Activated naive CD4-positive, alpha-beta T cell treated with anti-CD3 and anti-CD28 coated beads, Interleukin-2, amount 10 ng/mL, durations not matched to agents 7 days and 5 days (primary cell): ENCODE data around the gene GABARAPL1.
A peak's percentile ranks its signal among the peaks of the same experiment; 100 is the strongest.

ENCODE experiments used
- CTCF ChIA-PET: fragments of 350-600 bp; sonication (Branson Sonifier 250); formaldehyde crosslinking; loops from one replicate; lab custom pipeline; 2021; ENCODE audit warnings: antibody characterized with exemption; lab: Charles Lee
- DNase-seq: peaks from one replicate; pipeline ENCODE4 v3.0.0-alpha.2; 2020
- H3K27ac Mint-ChIP-seq: one replicate; pipeline ENCODE4 v1.8.0; 2021; ENCODE audit warnings: mild to moderate bottlenecking, moderate library complexity, mixed read lengths
- H3K27me3 Mint-ChIP-seq: one replicate; pipeline ENCODE4 v1.8.0; 2021; ENCODE audit warnings: mild to moderate bottlenecking, mixed read lengths
- H3K36me3 Mint-ChIP-seq: one replicate; pipeline ENCODE4 v1.8.0; 2021; ENCODE audit warnings: mixed read lengths
- H3K4me1 Mint-ChIP-seq: one replicate; pipeline ENCODE4 v1.8.0; 2021; ENCODE audit warnings: mixed read lengths
- H3K4me3 Mint-ChIP-seq: one replicate; pipeline ENCODE4 v1.8.0; 2021; ENCODE audit warnings: mild to moderate bottlenecking, moderate library complexity, mixed read lengths
- H3K9me3 Mint-ChIP-seq: one replicate; pipeline ENCODE4 v1.8.0; 2021; ENCODE audit warnings: mixed read lengths

GABARAPL1 gene

DNA sequence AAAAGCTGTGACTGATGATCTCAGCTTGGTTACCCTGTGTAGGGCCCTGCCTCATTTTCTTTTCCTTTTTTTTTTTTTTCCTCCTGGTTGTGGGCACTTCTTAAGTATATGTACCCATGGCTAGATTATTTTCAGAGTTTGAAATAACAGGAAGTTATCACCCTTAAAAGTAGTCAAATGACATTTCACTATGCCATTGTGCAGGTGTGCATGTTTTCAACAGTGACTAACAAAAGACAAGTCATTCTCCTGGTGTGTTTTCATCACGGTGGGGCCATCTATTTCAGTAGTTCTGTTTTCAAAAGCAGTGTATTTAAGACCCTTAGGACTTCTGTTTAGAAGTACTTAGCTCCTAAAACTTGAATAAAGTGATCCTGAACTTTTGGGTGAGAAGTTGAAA lies 15.0 kb downstream of the GABARAPL1 start:
- Mint-ChIP-seq H3K9me3 (no peaks in the 10 kb centered on the region), H3K27me3 (no peaks in the 10 kb centered on the region), H3K27ac (no peak overlapping the region)

DNA sequence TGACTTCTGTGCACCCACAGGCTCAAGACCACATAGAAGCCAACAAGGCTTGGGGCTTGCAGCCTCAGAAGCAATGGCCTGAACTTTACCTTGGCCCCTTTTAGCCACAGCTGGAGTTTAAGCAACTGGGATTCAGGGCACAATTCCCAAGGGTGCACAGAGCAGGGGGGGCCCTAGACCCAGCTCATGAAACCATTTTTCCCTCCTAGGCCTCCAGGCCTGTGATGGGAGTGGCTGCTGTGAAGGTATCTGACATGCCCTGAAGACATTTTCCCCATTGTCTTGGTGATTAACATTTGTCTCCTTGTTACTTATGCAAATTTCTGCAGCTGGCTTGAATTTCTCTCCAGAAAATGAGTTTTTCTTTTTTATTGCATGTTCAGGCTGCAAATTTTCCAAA lies 21.9 kb downstream of the GABARAPL1 start:
- no peak overlapping the region for H3K27ac Mint-ChIP-seq
- CTCF ChIA-PET, result interaction anchor here (4.3 kb wide), 1 partner anchor 328 kb away, joined by 44 read pairs; no protein-coding TSS in a partner anchor
- H3K4me1 Mint-ChIP-seq, result no peaks in the 10 kb centered on the region
- peaks cover 9% of the 10 kb centered on the region for H3K36me3 Mint-ChIP-seq
- no peak overlapping the region for H3K4me3 Mint-ChIP-seq
- DNase-seq, result no peak
- peaks cover 20% of the 10 kb centered on the region for H3K9me3 Mint-ChIP-seq
- H3K27me3 Mint-ChIP-seq, result peaks cover 19% of the 10 kb centered on the region

More for the DNA sequence above, 15.0 kb downstream of the GABARAPL1 start:
- CTCF ChIA-PET, result interaction anchor here (0.7 to 0.9 kb wide), 2 partner anchors 9 to 1925 kb away, joined by 3 read pairs; no protein-coding TSS in a partner anchor
- H3K36me3 Mint-ChIP-seq, result peaks cover 9% of the 10 kb centered on the region
- H3K4me1 Mint-ChIP-seq, result peaks cover 14% of the 10 kb centered on the region
- no peak for DNase-seq
- no peak overlapping the region for H3K4me3 Mint-ChIP-seq

DNA sequence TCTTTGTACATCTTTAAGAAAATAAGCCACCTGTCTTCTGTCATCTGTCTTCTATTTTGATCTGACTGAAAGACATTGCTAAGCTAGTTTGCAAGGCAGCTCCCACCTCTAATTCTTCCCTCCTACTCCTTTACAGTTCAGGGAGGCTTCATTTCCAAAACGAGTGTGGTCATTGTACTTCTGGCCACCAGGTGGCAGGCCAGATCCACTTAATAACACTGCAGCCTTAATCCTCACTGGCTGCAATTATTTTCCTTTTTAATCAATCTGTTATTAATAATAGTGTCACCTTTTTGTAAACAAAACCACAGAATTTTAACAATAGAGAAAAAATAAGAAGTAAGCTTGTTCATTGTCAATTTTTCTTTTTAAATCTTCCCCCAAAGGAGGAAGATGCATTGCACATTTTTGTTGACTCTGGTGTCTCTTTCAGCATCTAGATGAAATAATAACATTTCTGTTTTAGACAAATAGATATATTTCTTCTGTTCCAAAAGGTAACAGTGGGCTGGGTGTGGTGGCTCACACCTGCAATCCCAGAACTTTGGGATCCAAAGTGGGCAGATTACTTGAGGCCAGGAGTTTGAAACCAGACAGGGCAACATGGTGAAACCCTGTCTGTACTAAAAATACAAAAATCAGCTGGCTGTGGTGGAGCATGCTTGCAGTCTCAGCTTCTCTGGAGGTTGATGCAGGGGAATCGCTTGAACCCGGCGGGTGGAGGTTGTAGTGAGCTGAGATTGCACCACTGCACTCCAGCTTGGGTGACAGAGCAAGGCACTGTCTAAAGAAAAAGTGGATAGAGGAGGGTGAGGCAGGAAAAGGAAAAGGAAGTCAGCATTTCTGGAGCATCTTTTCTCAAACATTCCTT lies 23.3 kb downstream of the GABARAPL1 start:
- Mint-ChIP-seq H3K27ac (no peak overlapping the region), H3K9me3 (peaks cover 20% of the 10 kb centered on the region), H3K4me3 (no peak overlapping the region), H3K36me3 (peaks cover 9% of the 10 kb centered on the region), H3K27me3 (peaks cover 27% of the 10 kb centered on the region), H3K4me1 (no peaks in the 10 kb centered on the region)
- CTCF ChIA-PET, result interaction anchor here (0.6 to 4.3 kb wide), 19 partner anchors 8 to 1264 kb away, joined by 3 to 44 read pairs (median 3); no protein-coding TSS in a partner anchor
- peak; percentile 44 for DNase-seq

DNA sequence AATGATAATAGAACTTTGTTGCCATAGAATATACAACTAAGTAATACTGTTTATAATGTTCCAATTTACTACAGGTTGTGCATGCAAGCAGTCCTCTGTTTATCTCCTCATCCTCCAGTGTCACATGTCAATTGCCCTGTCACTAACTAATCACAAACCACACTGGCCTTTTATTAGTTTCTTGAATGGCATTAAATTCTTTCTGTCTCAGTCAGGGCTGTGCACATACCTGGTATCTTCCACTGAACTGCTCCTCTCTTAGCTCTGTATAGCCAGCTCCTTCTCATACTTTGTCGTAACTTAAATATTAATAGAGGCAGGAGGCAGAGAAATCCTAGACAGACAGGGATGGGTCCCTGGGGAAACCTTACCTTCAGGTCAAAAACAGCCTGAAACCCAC lies 24.0 kb downstream of the GABARAPL1 start:
- Mint-ChIP-seq H3K4me1 (no peaks in the 10 kb centered on the region), H3K27me3 (peaks cover 27% of the 10 kb centered on the region), H3K27ac (no peak overlapping the region), H3K4me3 (no peak overlapping the region), H3K36me3 (peaks cover 9% of the 10 kb centered on the region), H3K9me3 (peaks cover 20% of the 10 kb centered on the region)
- DNase-seq, result no peak
- CTCF ChIA-PET, result interaction anchor here (0.8 to 4.3 kb wide), 8 partner anchors 9 to 1263 kb away, joined by 3 to 44 read pairs (median 3); no protein-coding TSS in a partner anchor

DNA sequence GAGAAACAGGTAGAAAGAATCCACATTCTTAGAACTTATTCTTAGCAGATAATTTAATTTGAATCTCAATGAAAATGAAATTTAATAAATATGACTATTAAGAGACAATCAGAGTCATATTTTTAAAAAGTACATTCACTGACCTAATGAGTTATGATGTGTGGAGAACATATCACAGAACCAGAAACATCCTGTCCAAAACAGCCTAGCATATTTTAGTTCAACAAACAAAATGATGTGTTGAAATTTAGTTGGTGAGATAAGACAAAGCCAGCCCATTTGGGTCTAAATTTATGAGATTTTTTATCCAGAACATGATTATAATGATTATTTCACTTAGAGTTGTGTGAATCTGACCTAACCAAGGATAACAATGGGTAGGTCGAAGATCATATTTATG lies 25.8 kb downstream of the GABARAPL1 start:
- H3K4me1 Mint-ChIP-seq, result peaks cover 5% of the 10 kb centered on the region
- DNase-seq, result no peak
- no peak overlapping the region for H3K27ac Mint-ChIP-seq
- H3K9me3 Mint-ChIP-seq, result peaks cover 20% of the 10 kb centered on the region
- CTCF ChIA-PET, result no interaction called here
- peaks cover 9% of the 10 kb centered on the region for H3K36me3 Mint-ChIP-seq
- no peak overlapping the region for H3K4me3 Mint-ChIP-seq
- peaks cover 34% of the 10 kb centered on the region for H3K27me3 Mint-ChIP-seq

DNA sequence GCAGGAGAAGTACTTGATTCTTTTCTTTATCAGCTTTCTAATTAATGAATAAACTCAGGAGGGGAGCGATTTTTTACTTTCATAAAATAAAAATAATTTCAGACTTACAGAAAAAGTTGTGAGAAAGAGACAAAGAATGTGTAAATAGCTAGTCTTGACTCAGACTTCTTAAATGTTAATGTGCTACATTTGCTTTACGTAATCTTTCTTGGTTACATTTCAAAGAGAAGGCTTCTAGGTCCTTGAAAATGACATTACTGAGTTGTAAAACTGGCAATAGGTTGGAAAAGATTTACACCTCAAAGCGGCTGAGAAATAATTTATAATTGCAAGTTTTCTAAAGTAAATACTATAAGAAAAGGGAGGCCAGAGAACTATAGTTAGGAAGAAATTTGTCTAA lies 28.6 kb downstream of the GABARAPL1 start:
- no peak overlapping the region for H3K4me3 Mint-ChIP-seq
- H3K36me3 Mint-ChIP-seq, result no peaks in the 10 kb centered on the region
- no peak overlapping the region for H3K27ac Mint-ChIP-seq
- H3K27me3 Mint-ChIP-seq, result peaks cover 45% of the 10 kb centered on the region
- no peaks in the 10 kb centered on the region for H3K9me3 Mint-ChIP-seq
- H3K4me1 Mint-ChIP-seq, result peaks cover 12% of the 10 kb centered on the region
- CTCF ChIA-PET, result no interaction called here
- DNase-seq, result no peak

DNA sequence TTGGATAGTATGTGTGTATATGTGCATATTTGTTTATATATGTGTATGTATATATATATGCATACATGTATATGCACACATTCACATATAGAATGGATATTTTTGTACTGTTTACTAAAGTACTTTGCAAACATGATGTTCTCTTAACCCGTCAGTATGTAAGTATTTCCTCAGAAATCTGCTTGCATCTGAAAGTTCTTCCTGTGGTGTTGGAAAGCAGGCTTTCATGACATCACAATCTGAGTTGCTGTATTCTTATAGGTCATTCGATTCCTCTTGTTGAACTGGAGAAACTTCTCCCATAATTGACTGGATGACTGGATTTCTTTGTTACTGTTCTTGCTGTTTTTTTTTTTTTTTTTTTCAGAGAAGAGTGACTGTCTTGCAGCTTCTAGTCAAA lies 29.1 kb downstream of the GABARAPL1 start:
- H3K9me3 Mint-ChIP-seq, result no peaks in the 10 kb centered on the region
- DNase-seq, result no peak
- H3K27me3 Mint-ChIP-seq, result peaks cover 45% of the 10 kb centered on the region
- no peaks in the 10 kb centered on the region for H3K36me3 Mint-ChIP-seq
- peaks cover 12% of the 10 kb centered on the region for H3K4me1 Mint-ChIP-seq
- CTCF ChIA-PET, result interaction anchor here (0.6 kb wide), 1 partner anchor 367 kb away, joined by 3 read pairs; no protein-coding TSS in a partner anchor
- H3K4me3 Mint-ChIP-seq, result no peak overlapping the region
- no peak overlapping the region for H3K27ac Mint-ChIP-seq

DNA sequence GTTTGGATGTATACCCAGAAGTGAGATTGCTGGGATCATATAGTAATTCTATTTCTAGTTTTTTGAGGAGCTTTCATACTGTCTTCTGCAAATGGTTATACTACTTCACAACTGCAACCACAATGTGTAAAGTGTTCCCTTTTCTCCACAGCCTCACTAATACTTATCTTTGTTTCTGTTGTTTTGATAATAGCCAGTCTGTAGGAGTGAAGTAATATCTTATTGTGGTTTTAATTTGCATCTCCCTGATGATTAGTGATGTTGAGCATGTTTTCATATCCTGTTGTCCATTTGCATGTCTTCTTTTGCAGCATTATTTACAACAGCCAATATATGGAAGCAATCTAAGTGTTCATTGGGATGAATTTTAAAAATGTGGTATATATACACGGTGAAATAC lies 29.9 kb downstream of the GABARAPL1 start:
- H3K27ac Mint-ChIP-seq, result no peak overlapping the region
- no peak overlapping the region for H3K4me3 Mint-ChIP-seq
- no peak for DNase-seq
- CTCF ChIA-PET, result interaction anchor here (0.6 kb wide), 1 partner anchor 366 kb away, joined by 3 read pairs; no protein-coding TSS in a partner anchor
- H3K4me1 Mint-ChIP-seq, result peaks cover 12% of the 10 kb centered on the region
- H3K9me3 Mint-ChIP-seq, result no peaks in the 10 kb centered on the region
- H3K27me3 Mint-ChIP-seq, result peaks cover 42% of the 10 kb centered on the region
- H3K36me3 Mint-ChIP-seq, result no peaks in the 10 kb centered on the region

DNA sequence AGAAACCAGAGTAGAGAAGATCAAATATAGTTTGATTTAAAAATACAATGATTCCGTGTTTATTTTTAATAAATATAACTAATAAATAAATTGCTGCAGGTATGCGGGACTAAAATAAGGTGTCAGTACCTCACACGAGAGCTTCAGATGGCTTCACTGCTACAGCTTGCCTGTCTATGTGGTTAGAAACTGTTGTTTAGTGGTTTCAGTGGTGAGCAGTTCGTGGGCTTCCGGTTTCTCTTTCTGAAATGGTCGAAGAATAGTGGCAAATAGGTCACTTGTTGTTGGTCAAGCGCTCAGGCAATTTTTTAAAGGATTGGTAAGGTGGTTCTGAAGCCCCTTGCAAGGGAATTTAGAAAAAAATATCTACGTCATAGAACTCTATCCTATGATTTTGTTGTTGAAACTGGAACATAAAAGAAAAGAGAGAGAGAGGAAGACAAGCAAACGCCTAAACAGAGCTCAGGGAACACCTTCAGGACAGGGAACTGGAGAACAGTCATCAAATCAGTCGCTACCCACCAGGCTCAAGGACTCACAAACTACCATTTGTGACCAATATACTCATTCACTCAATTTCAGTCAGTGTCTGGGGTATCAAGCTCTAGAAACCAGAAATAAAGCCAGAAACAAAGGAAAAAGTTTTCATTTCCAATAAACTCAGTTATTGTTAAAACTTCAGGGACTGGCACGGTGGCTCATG lies 31.3 kb downstream of the GABARAPL1 start:
- peak overlapping the region; percentile 9 for H3K27ac Mint-ChIP-seq
- H3K36me3 Mint-ChIP-seq, result no peaks in the 10 kb centered on the region
- peaks cover 12% of the 10 kb centered on the region for H3K4me1 Mint-ChIP-seq
- peak overlapping the region; percentile 24 for H3K4me3 Mint-ChIP-seq
- peaks cover 52% of the 10 kb centered on the region for H3K27me3 Mint-ChIP-seq
- no peak for DNase-seq
- CTCF ChIA-PET, result interaction anchor here (1.4 kb wide), 1 partner anchor 8 kb away, joined by 4 read pairs; no protein-coding TSS in a partner anchor
- H3K9me3 Mint-ChIP-seq, result no peaks in the 10 kb centered on the region

DNA sequence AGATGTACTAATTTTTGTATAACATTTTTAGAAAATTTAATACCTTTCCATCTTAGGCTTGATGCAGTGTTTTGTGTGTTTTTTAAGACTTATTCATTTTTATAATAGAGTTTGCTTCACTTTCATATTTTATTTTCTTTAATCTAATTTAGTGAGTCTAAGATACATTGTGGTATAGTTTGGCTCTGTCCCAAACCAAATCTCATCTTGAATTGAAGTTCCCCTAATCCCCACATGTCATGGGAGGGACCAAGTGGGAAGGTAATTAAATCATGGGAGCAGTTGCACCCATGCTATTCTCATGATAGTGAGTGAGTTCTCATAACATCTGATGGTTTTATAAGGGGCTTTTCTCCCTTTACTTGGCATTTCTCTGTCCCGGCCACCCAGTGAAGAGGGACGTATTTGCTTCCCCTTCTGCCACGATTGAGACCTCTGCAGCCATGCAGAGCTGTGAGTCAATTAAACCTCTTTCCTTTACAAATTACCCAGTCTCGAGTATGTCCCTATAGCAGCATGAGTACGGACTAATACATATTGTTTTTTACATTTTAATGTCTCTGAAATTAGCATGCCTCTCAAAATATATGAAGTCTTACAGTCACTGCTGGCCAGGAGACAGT lies 34.9 kb downstream of the GABARAPL1 start:
- H3K27me3 Mint-ChIP-seq, result peaks cover 40% of the 10 kb centered on the region
- H3K4me1 Mint-ChIP-seq, result peaks cover 16% of the 10 kb centered on the region
- H3K36me3 Mint-ChIP-seq, result no peaks in the 10 kb centered on the region
- no peak overlapping the region for H3K4me3 Mint-ChIP-seq
- no peaks in the 10 kb centered on the region for H3K9me3 Mint-ChIP-seq
- CTCF ChIA-PET, result no interaction called here
- no peak for DNase-seq
- no peak overlapping the region for H3K27ac Mint-ChIP-seq

DNA sequence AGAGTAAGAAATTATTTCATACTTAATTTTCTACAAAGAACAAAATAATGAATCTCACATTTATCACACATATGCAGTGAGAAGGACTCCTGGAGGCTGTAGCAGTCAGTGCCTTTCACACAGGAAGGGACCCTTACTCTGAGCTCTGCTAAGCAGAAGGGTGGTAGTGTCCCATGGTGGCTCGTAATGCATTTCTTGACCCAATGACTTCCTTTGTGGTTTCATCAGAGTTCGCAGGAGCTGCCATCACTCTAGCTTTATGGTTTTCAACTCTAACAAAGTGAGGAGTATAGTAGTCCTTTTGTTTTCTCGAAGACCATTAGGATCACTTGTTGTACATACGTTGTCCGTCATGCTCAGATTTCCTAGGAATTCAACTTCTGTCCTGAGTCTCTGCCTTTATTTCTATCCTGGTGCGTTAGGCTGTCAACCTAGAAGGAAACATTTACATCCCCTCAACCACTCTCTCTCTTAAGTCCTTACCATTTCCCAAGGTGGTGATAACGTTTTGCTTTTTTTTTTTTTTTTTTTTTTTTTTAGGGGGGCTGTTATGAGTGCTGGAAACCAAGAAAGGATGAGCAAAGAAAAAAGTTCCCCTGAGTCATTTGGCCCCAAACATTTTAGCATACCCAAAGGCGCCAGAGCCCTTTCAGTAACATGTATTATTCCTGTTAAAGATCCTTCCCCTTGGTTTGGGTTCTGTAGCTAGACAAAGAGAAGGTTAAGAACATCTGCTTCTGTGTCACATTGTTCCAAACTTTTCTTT lies 37.2 kb downstream of the GABARAPL1 start:
- Mint-ChIP-seq H3K36me3 (no peaks in the 10 kb centered on the region), H3K9me3 (no peaks in the 10 kb centered on the region), H3K27me3 (peaks cover 30% of the 10 kb centered on the region), H3K27ac (no peak overlapping the region), H3K4me3 (no peak overlapping the region), H3K4me1 (peaks cover 4% of the 10 kb centered on the region)
- DNase-seq, result no peak
- CTCF ChIA-PET, result no interaction called here

DNA sequence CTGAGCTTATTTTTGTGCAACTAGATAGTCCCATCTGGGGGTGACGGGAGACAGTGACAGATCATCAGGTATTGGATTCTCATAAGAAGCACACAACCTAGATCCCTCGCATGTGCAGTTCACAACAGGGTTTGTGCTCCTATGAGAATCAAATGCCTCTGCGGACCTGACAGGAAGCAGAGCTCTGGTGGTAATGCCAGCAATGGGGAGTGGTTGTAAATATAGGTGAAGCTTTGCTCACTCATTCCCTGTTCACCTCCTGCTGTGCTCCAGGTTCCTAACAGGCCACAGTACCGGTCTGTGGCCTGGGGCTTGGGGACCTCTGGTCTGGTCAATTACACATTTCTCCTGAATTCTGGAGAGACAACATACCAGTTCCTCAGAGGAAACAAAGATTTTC lies 39.0 kb downstream of the GABARAPL1 start:
- no peak overlapping the region for H3K4me3 Mint-ChIP-seq
- peaks cover 26% of the 10 kb centered on the region for H3K27me3 Mint-ChIP-seq
- no peaks in the 10 kb centered on the region for H3K36me3 Mint-ChIP-seq
- peaks cover 4% of the 10 kb centered on the region for H3K9me3 Mint-ChIP-seq
- no peak overlapping the region for H3K27ac Mint-ChIP-seq
- CTCF ChIA-PET, result no interaction called here
- peaks cover 4% of the 10 kb centered on the region for H3K4me1 Mint-ChIP-seq
- DNase-seq, result no peak

DNA sequence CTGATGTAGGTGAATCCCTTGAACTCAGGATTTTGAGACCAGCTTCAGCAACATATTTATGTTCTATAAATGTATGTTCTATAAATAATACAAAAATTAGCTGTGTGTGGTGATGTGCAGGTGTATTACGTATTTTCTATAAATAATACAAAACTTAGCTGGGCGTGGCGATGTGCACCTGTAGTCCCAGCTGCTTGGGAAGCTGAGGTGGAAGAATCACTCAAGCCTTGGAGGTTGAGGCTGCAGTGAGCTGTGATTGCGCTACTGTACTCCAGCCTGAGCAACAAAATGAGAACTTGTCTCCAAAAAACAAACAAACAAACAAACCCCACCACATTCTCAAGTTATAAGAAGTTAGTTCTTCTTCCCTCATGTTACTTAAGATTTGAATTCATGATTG lies 39.5 kb downstream of the GABARAPL1 start:
- H3K4me1 Mint-ChIP-seq, result peaks cover 4% of the 10 kb centered on the region
- H3K4me3 Mint-ChIP-seq, result no peak overlapping the region
- H3K27me3 Mint-ChIP-seq, result peaks cover 23% of the 10 kb centered on the region
- H3K27ac Mint-ChIP-seq, result no peak overlapping the region
- H3K36me3 Mint-ChIP-seq, result no peaks in the 10 kb centered on the region
- DNase-seq, result no peak
- CTCF ChIA-PET, result no interaction called here
- peaks cover 4% of the 10 kb centered on the region for H3K9me3 Mint-ChIP-seq
